WI38 (cell line): ENCODE data around the gene VAMP1.
"Not testable (repeated sequence)": the region's sequence is repeated elsewhere in the genome, so short reads cannot be mapped to it uniquely, and the experiment has no call there.

Experiments
- H3K4me3 ChIP-seq: 2 replicates; pipeline ENCODE4 v1.5.1; 2011; ENCODE audit warnings: low read depth, mild to moderate bottlenecking, control low read depth, low read length
- TF ChIP-seq, protein P1 (sequence below): IDR thresholded peaks from 2 replicates; pipeline ENCODE4 v1.5.1; 2012; ENCODE audit warnings: low read depth, mild to moderate bottlenecking, control low read depth, low read length

Gene VAMP1

DNA sequence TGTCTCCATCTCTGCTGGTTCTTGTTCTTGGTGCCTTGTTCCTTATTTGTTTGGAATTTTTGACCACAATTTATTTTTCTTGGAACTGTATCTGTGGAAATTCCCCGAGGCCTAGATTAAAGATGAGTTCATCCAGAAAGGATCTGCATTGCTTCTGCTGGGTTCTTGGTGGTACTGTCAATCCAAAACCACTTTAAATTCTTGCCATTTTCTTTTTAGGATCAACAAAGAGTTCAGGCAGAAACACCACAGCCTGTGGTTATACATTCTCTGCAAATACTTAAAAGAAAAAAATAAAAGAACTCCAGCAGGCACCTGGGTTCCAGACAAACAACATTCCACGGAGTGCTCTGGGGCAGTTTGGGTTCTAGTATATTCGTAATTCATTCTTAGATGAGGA lies 6.0 kb upstream of the VAMP1 start:
- TF ChIP-seq, protein P1, sequence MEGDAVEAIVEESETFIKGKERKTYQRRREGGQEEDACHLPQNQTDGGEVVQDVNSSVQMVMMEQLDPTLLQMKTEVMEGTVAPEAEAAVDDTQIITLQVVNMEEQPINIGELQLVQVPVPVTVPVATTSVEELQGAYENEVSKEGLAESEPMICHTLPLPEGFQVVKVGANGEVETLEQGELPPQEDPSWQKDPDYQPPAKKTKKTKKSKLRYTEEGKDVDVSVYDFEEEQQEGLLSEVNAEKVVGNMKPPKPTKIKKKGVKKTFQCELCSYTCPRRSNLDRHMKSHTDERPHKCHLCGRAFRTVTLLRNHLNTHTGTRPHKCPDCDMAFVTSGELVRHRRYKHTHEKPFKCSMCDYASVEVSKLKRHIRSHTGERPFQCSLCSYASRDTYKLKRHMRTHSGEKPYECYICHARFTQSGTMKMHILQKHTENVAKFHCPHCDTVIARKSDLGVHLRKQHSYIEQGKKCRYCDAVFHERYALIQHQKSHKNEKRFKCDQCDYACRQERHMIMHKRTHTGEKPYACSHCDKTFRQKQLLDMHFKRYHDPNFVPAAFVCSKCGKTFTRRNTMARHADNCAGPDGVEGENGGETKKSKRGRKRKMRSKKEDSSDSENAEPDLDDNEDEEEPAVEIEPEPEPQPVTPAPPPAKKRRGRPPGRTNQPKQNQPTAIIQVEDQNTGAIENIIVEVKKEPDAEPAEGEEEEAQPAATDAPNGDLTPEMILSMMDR, result no peak
- H3K4me3 ChIP-seq, result no peak overlapping the region

GRCh38 chr12:6475233-6475975 lies 4.9 kb upstream of the VAMP1 start:
- not testable (repeated sequence) for H3K4me3 ChIP-seq

GRCh38 chr12:6472491-6472890 lies 2.0 kb upstream of the VAMP1 start:
- TF ChIP-seq, protein P1, result no peak
- H3K4me3 ChIP-seq, result no peak overlapping the region

- H3K4me3 ChIP-seq, result no peak overlapping the region
- TF ChIP-seq, protein P1, result no peak
These were observed 1.5 kb upstream of the VAMP1 start for GRCh38 chr12:6471989-6472360.

- peak overlapping the region; percentile 83 for H3K4me3 ChIP-seq
- TF ChIP-seq, protein P1, result no peak
These were observed 685 bp downstream of the VAMP1 start for GRCh38 chr12:6469609-6470374.

DNA sequence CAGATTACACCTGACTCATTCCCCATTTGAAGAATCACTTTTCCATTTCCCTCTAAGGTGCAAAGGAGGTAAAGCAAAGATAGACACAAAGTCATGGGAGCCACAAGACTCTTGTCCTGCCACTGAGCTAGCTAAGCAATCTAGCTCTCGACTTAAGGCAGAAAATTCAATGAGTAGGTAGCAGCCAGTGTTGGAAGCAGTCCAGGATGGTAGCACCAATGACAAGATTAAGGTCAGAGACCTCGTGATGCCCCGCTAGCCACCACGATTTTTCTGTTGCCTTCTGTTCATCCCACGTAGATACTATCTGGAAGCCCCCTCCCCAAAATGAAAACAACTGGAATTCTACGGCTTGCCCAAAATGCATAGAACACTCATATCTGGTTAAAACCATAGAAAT lies 1.4 kb downstream of the VAMP1 start:
- TF ChIP-seq, protein P1, result no peak
- peak overlapping the region; percentile 83 for H3K4me3 ChIP-seq

DNA sequence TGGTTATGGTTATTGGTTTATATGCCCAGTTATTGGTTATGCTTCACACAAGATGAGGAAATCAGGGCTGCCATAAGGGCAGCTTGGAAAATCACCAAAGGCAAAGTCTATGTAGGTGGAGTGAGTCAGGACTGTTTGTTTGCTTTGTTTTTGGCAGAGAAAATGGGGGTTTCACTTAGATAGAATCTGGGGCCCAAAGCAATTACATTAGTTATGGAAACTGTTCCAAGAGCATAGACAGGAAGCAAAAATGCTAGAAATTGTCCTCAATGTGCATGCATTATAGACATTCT lies 2.2 kb downstream of the VAMP1 start:
- TF ChIP-seq, protein P1, result no peak

DNA sequence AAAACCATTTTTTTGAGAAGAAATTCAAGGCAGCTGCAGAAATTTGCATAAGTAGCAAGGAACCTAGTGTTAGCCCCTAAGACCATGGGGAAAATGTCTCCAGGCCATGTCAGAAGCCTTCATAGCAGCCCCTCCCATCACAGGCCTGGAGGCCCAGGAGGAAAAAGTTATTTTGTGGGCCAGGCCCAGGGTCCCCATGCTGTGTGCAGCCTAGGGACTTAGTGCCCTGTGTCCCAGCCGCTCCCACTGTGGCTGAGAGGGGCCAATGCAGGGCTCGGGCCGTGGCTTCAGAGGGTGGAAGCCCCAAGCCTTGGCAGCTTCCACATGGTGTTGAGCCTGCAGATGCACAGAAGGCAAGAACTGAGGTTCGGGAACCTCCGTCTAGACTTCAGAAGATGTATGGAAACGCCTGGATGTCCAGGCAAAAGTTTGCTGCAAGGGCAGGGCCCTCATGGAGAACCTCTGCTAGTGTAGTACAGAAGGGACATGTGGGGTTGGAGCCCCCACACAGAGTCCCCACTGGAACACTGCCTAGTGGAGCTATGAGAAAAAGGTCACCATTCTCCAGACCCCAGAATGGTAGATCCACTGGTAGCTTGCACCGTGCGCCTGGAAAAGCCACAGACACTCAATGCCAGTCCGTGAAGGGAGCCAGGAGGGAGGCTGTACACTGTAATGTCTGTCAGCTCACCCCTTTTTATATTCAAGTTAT lies 2.8 kb downstream of the VAMP1 start:
- H3K4me3 ChIP-seq, result not testable (repeated sequence)

More for the DNA sequence above, 2.2 kb downstream of the VAMP1 start:
- H3K4me3 ChIP-seq, result no peak overlapping the region

DNA sequence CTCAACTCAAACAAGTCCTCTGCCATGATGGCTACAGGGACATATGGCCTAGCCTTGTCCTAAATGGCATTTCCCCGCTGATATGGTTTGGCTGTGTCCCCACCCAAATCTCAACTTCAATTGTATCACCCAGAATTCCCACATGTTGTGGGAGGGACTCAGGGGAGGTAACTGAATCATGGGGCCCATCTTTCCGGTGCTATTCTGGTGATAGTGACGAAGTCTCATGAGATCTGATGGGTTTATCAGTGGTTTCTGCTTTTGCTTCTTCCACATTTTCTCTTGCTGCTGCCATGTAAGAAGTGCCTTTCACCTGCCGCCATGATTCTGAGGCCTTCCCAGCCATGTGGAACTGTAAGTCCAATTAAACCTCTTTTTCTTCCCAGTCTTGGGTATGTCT lies 3.7 kb downstream of the VAMP1 start:
- not testable (repeated sequence) for H3K4me3 ChIP-seq
